ENCODE data around the gene KRTAP9-6. TPM values are rescaled to one million over a fixed set of nuclear protein-coding genes. Genes with fewer than 3 reads are reported as not detected.

Gene KRTAP9-6
- total and polyA plus RNA-seq, 2 donors (not counting 1 experiment from before 2014, with no cell fraction given): not detected

DNA sequence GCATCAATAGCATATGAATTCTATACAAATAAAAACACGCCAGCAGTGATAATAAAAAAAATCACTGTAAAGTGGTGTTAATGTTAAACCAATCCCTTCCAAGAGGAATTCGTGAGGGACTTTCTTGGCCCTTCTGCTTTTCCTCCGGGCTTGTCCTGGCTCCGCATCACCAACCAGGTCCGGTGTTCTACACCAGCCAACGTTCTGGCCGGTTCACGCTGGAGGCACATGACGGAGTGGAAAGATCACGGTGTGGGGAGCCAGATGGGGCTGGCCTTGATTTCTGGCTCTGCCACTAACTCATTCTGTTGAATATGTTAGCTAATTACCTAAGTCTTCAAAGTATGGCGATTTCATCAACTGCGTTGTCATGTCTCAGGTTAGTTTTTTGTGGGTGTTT is 38.9 kb downstream of the KRTAP9-6 start:
- H3K4me1 Mint-ChIP-seq: peaks cover 36% of the 10 kb centered on the region
- peaks cover 2% of the 10 kb centered on the region for H3K9me3 Mint-ChIP-seq (ENCODE audit: insufficient read depth)
- no peak overlapping the region for H3K27ac Mint-ChIP-seq
- DNase-seq (no peak), ATAC-seq (ENCODE audit: low read depth) (no peak)
- H3K79me2 ChIP-seq (ENCODE audit: control insufficient read depth, insufficient read depth, low read length): no peaks in the 10 kb centered on the region
- peaks cover 3% of the 10 kb centered on the region for H3K27me3 Mint-ChIP-seq
- CTCF ChIA-PET: interaction anchor here (1.0 kb wide), 1 partner anchor 18 kb away, joined by 4 read pairs; no protein-coding TSS in a partner anchor
- no peak overlapping the region for H3K4me2 ChIP-seq (replicated peaks; ENCODE audit: low read depth, low read length, poor library complexity, severe bottlenecking)
- POLR2A ChIA-PET: no interaction called here
- H3K4me3 Mint-ChIP-seq: no peak overlapping the region
- H3K27ac ChIP-seq (ENCODE audit: low read length in 2 of 2): no peak overlapping the region
- TF ChIP-seq, protein P1, sequence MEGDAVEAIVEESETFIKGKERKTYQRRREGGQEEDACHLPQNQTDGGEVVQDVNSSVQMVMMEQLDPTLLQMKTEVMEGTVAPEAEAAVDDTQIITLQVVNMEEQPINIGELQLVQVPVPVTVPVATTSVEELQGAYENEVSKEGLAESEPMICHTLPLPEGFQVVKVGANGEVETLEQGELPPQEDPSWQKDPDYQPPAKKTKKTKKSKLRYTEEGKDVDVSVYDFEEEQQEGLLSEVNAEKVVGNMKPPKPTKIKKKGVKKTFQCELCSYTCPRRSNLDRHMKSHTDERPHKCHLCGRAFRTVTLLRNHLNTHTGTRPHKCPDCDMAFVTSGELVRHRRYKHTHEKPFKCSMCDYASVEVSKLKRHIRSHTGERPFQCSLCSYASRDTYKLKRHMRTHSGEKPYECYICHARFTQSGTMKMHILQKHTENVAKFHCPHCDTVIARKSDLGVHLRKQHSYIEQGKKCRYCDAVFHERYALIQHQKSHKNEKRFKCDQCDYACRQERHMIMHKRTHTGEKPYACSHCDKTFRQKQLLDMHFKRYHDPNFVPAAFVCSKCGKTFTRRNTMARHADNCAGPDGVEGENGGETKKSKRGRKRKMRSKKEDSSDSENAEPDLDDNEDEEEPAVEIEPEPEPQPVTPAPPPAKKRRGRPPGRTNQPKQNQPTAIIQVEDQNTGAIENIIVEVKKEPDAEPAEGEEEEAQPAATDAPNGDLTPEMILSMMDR (IDR thresholded peaks at IDR 0.05): no peak
- TF ChIP-seq EZH2 (IDR thresholded peaks at IDR 0.05; ENCODE audit: borderline replicate concordance, insufficient read depth, low read depth, low read length, poor library complexity, severe bottlenecking): no peak
- H3K9ac ChIP-seq (ENCODE audit: low read length): no peak overlapping the region
- WGBS (ENCODE audit: insufficient coverage): 93% methylated on average over 9 of the region's 12 CpGs
- H3K9me3 ChIP-seq (ENCODE audit: control extremely low read depth in 1 of 3, control insufficient read depth in 2 of 3, insufficient read depth in 1 of 3, low read length in 2 of 3): no peaks in the 10 kb centered on the region
- H2AFZ ChIP-seq (ENCODE audit: insufficient read depth, low read depth, low read length, poor library complexity, severe bottlenecking): no peak overlapping the region
- H4K20me1 ChIP-seq (ENCODE audit: control insufficient read depth, insufficient read depth, low read length, poor library complexity, severe bottlenecking): no peaks in the 10 kb centered on the region
- H3K36me3 ChIP-seq (replicated peaks in 1 of 2; ENCODE audit: control extremely low read depth in 1 of 2, control insufficient read depth in 1 of 2, extremely low read depth in 1 of 2, insufficient read depth in 2 of 2, low read length in 1 of 2): no peaks in the 10 kb centered on the region
- H3K27me3 ChIP-seq (replicated peaks in 1 of 4; ENCODE audit: control extremely low read depth in 1 of 4, control insufficient read depth in 3 of 4, insufficient read depth in 4 of 4, low read length in 3 of 4): no peaks in the 10 kb centered on the region
- peaks cover 29 to 30% of the 10 kb centered on the region in 2 donors for H3K4me1 ChIP-seq (ENCODE audit: control insufficient read depth in 2 of 2, insufficient read depth in 2 of 2, low read length in 2 of 2)
- no peak overlapping the region for H3K4me3 ChIP-seq (ENCODE audit: control extremely low read depth in 1 of 5, extremely low read depth in 1 of 5, insufficient read depth in 1 of 5, low read depth in 2 of 5, low read length in 4 of 5)
- intact Hi-C loops (cut with micrococcal nuclease): no loop called here

DNA sequence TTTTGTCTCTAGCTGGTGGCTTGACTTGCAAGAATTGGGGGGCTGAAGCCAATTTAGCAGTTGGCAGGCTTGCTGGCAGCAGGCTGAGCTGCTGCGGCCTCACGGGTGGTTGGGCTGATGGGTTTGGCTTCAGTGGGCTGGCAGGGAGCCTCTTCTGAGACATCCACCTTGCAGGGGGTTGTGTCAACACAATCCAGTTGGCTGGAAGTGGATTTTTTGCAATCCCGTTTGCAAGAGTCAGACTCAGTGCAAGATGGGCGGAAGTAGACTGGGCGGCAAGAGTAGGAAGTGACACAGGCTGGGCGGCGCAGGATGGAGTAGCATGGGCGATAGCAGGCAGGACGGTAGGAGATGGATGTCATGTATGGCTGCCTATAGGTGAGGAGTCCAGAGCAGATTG is 42.5 kb downstream of the KRTAP9-6 start:
- Histone ChIP-seq H3K9me3 (ENCODE audit: control extremely low read depth in 1 of 3, control insufficient read depth in 2 of 3, insufficient read depth in 1 of 3, low read length in 2 of 3) (no peaks in the 10 kb centered on the region), H3K27ac (ENCODE audit: low read length in 2 of 2) (peak overlapping the region; percentile 86), H3K4me3 (ENCODE audit: control extremely low read depth in 1 of 5, extremely low read depth in 1 of 5, insufficient read depth in 1 of 5, low read depth in 2 of 5, low read length in 4 of 5) (no peak overlapping the region), H3K79me2 (ENCODE audit: control insufficient read depth, insufficient read depth, low read length) (no peaks in the 10 kb centered on the region), H2AFZ (ENCODE audit: insufficient read depth, low read depth, low read length, poor library complexity, severe bottlenecking) (peak overlapping the region; percentile 58), H4K20me1 (ENCODE audit: control insufficient read depth, insufficient read depth, low read length, poor library complexity, severe bottlenecking) (no peaks in the 10 kb centered on the region), H3K36me3 (replicated peaks in 1 of 2; ENCODE audit: control extremely low read depth in 1 of 2, control insufficient read depth in 1 of 2, extremely low read depth in 1 of 2, insufficient read depth in 2 of 2, low read length in 1 of 2) (no peaks in the 10 kb centered on the region), H3K9ac (ENCODE audit: low read length) (no peak overlapping the region), H3K4me2 (replicated peaks; ENCODE audit: low read depth, low read length, poor library complexity, severe bottlenecking) (peak overlapping the region; percentile 69), H3K4me1 (ENCODE audit: control insufficient read depth in 2 of 2, insufficient read depth in 2 of 2, low read length in 2 of 2) (peaks cover 39 to 40% of the 10 kb centered on the region in 2 donors), H3K27me3 (replicated peaks in 1 of 4; ENCODE audit: control extremely low read depth in 1 of 4, control insufficient read depth in 3 of 4, insufficient read depth in 4 of 4, low read length in 3 of 4) (peaks cover 0 to 2% (median 0%) of the 10 kb centered on the region in 4 experiments)
- H3K4me1 Mint-ChIP-seq: peaks cover 46% of the 10 kb centered on the region
- H3K4me3 Mint-ChIP-seq: peak overlapping the region; percentile 78
- WGBS (ENCODE audit: insufficient coverage): 84% methylated on average over 9 of the region's 9 CpGs
- POLR2A ChIA-PET: no interaction called here
- CTCF ChIA-PET: interaction anchor here (3.1 kb wide), 1 partner anchor 15 kb away, joined by 24 read pairs; no protein-coding TSS in a partner anchor
- H3K27ac Mint-ChIP-seq: peak overlapping the region; percentile 94
- TF ChIP-seq, protein P1 (IDR thresholded peaks at IDR 0.05): no peak
- TF ChIP-seq EZH2 (IDR thresholded peaks at IDR 0.05; ENCODE audit: borderline replicate concordance, insufficient read depth, low read depth, low read length, poor library complexity, severe bottlenecking): no peak
- H3K27me3 Mint-ChIP-seq: no peaks in the 10 kb centered on the region
- intact Hi-C loops (cut with micrococcal nuclease): loop anchor here (1.0 to 5.0 kb wide), 2 partner anchors 15 to 185 kb away; partner anchors contain the start of gene KRTAP4-12
- DNase-seq: no peak
- H3K9me3 Mint-ChIP-seq (ENCODE audit: insufficient read depth): no peaks in the 10 kb centered on the region
- no peak for ATAC-seq (ENCODE audit: low read depth)
